ENCODE measurements around the gene SOD3.

- no peak for TF ChIP-seq GABPA (IDR thresholded peaks at IDR 0.05 in 1 of 2, conservative IDR thresholded peaks at IDR 0.05 in 1 of 2)
- no peak for TF ChIP-seq CTCF (IDR thresholded peaks at IDR 0.05; ENCODE audit: low read depth, low read length, missing input control)
- TF ChIP-seq SP1 (IDR thresholded peaks at IDR 0.05): no peak
- TF ChIP-seq RXRA (IDR thresholded peaks at IDR 0.05): no peak
- no peak for TF ChIP-seq EGR1 (IDR thresholded peaks at IDR 0.05; ENCODE audit: low read depth in 2 of 2)
- no peak for TF ChIP-seq REST (IDR thresholded peaks at IDR 0.05)
- TF ChIP-seq RAD21 (IDR thresholded peaks at IDR 0.05): no peak
- TF ChIP-seq YY1 (IDR thresholded peaks at IDR 0.05): no peak
Measured at GRCh38 chr4:24780936-24781495, 14.4 kb upstream of the SOD3 start.
